Measurements from ENCODE around the gene ACVR1C. TPM values are rescaled to one million over a fixed set of nuclear protein-coding genes. Genes with fewer than 3 reads are reported as not detected.

The ACVR1C gene
- 1 to 10 TPM; 1.2 to 2.4 TPM for total RNA-seq

GRCh38 chr2:157628477-157629415 lies at the start of gene ACVR1C:
ACVR1C (minus strand) TSS chr2:157628864; CDS start chr2:157628644, 220 bp downstream.
- ATAC-seq (peak; percentile 90), DNase-seq (peak; percentile 81)
- Mint-ChIP-seq H3K9me3 (ENCODE audit: low read depth) (no peaks in the 10 kb centered on the region), H3K27me3 (peaks cover 19% of the 10 kb centered on the region), H3K27ac (peak within 1 kb of the TSS; percentile 73), H3K4me1 (peaks cover 32% of the 10 kb centered on the region), H3K4me3 (peak within 1 kb of the TSS; percentile 79), H3K36me3 (peaks cover 4% of the 10 kb centered on the region)
- CTCF ChIA-PET = interaction anchor here (0.6 to 5.9 kb wide), 46 partner anchors 9 to 395 kb away, joined by 3 to 36 read pairs (median 4); partner anchors contain the start of gene ACVR1

GRCh38 chr2:157677941-157678340 lies 49.3 kb upstream of the ACVR1C start:
- DNase-seq = no peak
- no peaks in the 10 kb centered on the region for H3K27me3 Mint-ChIP-seq
- H3K4me3 Mint-ChIP-seq = no peak overlapping the region
- H3K4me1 Mint-ChIP-seq = no peaks in the 10 kb centered on the region
- H3K27ac Mint-ChIP-seq = no peak overlapping the region
- no peaks in the 10 kb centered on the region for H3K36me3 Mint-ChIP-seq
- H3K9me3 Mint-ChIP-seq (ENCODE audit: low read depth) = no peaks in the 10 kb centered on the region
- CTCF ChIA-PET = no interaction called here
- ATAC-seq = no peak

- Mint-ChIP-seq H3K4me3 (no peak overlapping the region), H3K4me1 (no peaks in the 10 kb centered on the region)
- CTCF ChIA-PET = no interaction called here
These were observed 43.5 kb upstream of the ACVR1C start for GRCh38 chr2:157672129-157672528.

GRCh38 chr2:157662401-157662800 lies 33.7 kb upstream of the ACVR1C start:
- H3K4me3 Mint-ChIP-seq = no peak overlapping the region
- H3K9me3 Mint-ChIP-seq (ENCODE audit: low read depth) = no peaks in the 10 kb centered on the region
- CTCF ChIA-PET = no interaction called here
- no peak overlapping the region for H3K27ac Mint-ChIP-seq
- no peaks in the 10 kb centered on the region for H3K27me3 Mint-ChIP-seq
- ATAC-seq = no peak
- no peaks in the 10 kb centered on the region for H3K36me3 Mint-ChIP-seq
- no peak for DNase-seq
- H3K4me1 Mint-ChIP-seq = no peaks in the 10 kb centered on the region

More at GRCh38 chr2:157672129-157672528, 43.5 kb upstream of the ACVR1C start:
- no peaks in the 10 kb centered on the region for H3K36me3 Mint-ChIP-seq
- DNase-seq (no peak), ATAC-seq (no peak)
- no peaks in the 10 kb centered on the region for H3K27me3 Mint-ChIP-seq
- H3K27ac Mint-ChIP-seq = no peak overlapping the region
- H3K9me3 Mint-ChIP-seq (ENCODE audit: low read depth) = no peaks in the 10 kb centered on the region

- H3K4me3 Mint-ChIP-seq = no peak overlapping the region
- no peaks in the 10 kb centered on the region for H3K36me3 Mint-ChIP-seq
- no peaks in the 10 kb centered on the region for H3K4me1 Mint-ChIP-seq
- DNase-seq = no peak
- ATAC-seq = no peak
- H3K27me3 Mint-ChIP-seq = no peaks in the 10 kb centered on the region
- H3K27ac Mint-ChIP-seq = no peak overlapping the region
- CTCF ChIA-PET = no interaction called here
- no peaks in the 10 kb centered on the region for H3K9me3 Mint-ChIP-seq (ENCODE audit: low read depth)
These were observed 33.1 kb upstream of the ACVR1C start for GRCh38 chr2:157661776-157662175.

GRCh38 chr2:157657858-157658257 lies 29.2 kb upstream of the ACVR1C start:
- CTCF ChIA-PET = no interaction called here
- H3K4me1 Mint-ChIP-seq = no peaks in the 10 kb centered on the region
- no peak overlapping the region for H3K4me3 Mint-ChIP-seq
- ATAC-seq (no peak), DNase-seq (no peak)
- no peaks in the 10 kb centered on the region for H3K36me3 Mint-ChIP-seq
- no peak overlapping the region for H3K27ac Mint-ChIP-seq
- no peaks in the 10 kb centered on the region for H3K27me3 Mint-ChIP-seq
- no peaks in the 10 kb centered on the region for H3K9me3 Mint-ChIP-seq (ENCODE audit: low read depth)

GRCh38 chr2:157657101-157657500 lies 28.4 kb upstream of the ACVR1C start:
- ATAC-seq = no peak
- Mint-ChIP-seq H3K36me3 (no peaks in the 10 kb centered on the region), H3K9me3 (ENCODE audit: low read depth) (no peaks in the 10 kb centered on the region), H3K4me1 (no peaks in the 10 kb centered on the region), H3K27me3 (no peaks in the 10 kb centered on the region), H3K27ac (no peak overlapping the region), H3K4me3 (no peak overlapping the region)
- no peak for DNase-seq
- CTCF ChIA-PET = interaction anchor here (1.1 kb wide), 1 partner anchor 354 kb away, joined by 3 read pairs; no protein-coding TSS in a partner anchor

GRCh38 chr2:157644776-157645175 lies 16.1 kb upstream of the ACVR1C start:
- DNase-seq = no peak
- no peaks in the 10 kb centered on the region for H3K4me1 Mint-ChIP-seq
- no peaks in the 10 kb centered on the region for H3K9me3 Mint-ChIP-seq (ENCODE audit: low read depth)
- H3K36me3 Mint-ChIP-seq = no peaks in the 10 kb centered on the region
- no peak for ATAC-seq
- H3K27me3 Mint-ChIP-seq = peaks cover 2% of the 10 kb centered on the region
- no peak overlapping the region for H3K4me3 Mint-ChIP-seq
- CTCF ChIA-PET = interaction anchor here (3.0 kb wide), 1 partner anchor 16 kb away, joined by 11 read pairs; the partner anchor contains the start of gene ACVR1C
- no peak overlapping the region for H3K27ac Mint-ChIP-seq

GRCh38 chr2:157631861-157632260 lies 3.2 kb upstream of the ACVR1C start:
- CTCF ChIA-PET = no interaction called here
- ATAC-seq (no peak), DNase-seq (no peak)
- Mint-ChIP-seq H3K4me3 (no peak overlapping the region), H3K9me3 (ENCODE audit: low read depth) (no peaks in the 10 kb centered on the region), H3K4me1 (peaks cover 13% of the 10 kb centered on the region), H3K36me3 (no peaks in the 10 kb centered on the region), H3K27ac (no peak overlapping the region), H3K27me3 (peaks cover 21% of the 10 kb centered on the region)

GRCh38 chr2:157627594-157628476 lies 829 bp downstream of the ACVR1C start:
- H3K36me3 Mint-ChIP-seq = peaks cover 4% of the 10 kb centered on the region
- peak; percentile 54 for DNase-seq
- no peaks in the 10 kb centered on the region for H3K9me3 Mint-ChIP-seq (ENCODE audit: low read depth)
- peak overlapping the region; percentile 16 for H3K27ac Mint-ChIP-seq
- peaks cover 19% of the 10 kb centered on the region for H3K27me3 Mint-ChIP-seq
- H3K4me1 Mint-ChIP-seq = peaks cover 32% of the 10 kb centered on the region
- CTCF ChIA-PET = interaction anchor here (0.6 to 5.9 kb wide), 27 partner anchors 8 to 396 kb away, joined by 3 to 36 read pairs (median 6); partner anchors contain the start of gene ACVR1
- peak; percentile 20 for ATAC-seq
- peak overlapping the region; percentile 79 for H3K4me3 Mint-ChIP-seq

- H3K27me3 Mint-ChIP-seq = peaks cover 20% of the 10 kb centered on the region
- CTCF ChIA-PET = interaction anchor here (0.8 to 5.9 kb wide), 4 partner anchors 9 to 133 kb away, joined by 3 to 29 read pairs (median 4); no protein-coding TSS in a partner anchor
- H3K36me3 Mint-ChIP-seq = peaks cover 10% of the 10 kb centered on the region
- H3K9me3 Mint-ChIP-seq (ENCODE audit: low read depth) = peaks cover 10% of the 10 kb centered on the region
- DNase-seq = no peak
- ATAC-seq = peak; percentile 15
- H3K27ac Mint-ChIP-seq = peak overlapping the region; percentile 68
- peak overlapping the region; percentile 40 for H3K4me3 Mint-ChIP-seq
- peaks cover 32% of the 10 kb centered on the region for H3K4me1 Mint-ChIP-seq
These were observed 3.4 kb downstream of the ACVR1C start for GRCh38 chr2:157625296-157625695.

- CTCF ChIA-PET = interaction anchor here (1.0 to 1.9 kb wide), 2 partner anchors 8 to 9 kb away, joined by 3 to 11 read pairs; partner anchors contain the start of gene ACVR1C
These were observed 7.7 kb downstream of the ACVR1C start for GRCh38 chr2:157620956-157621355.

GRCh38 chr2:157611726-157612125 lies 16.9 kb downstream of the ACVR1C start:
- Mint-ChIP-seq H3K4me1 (peaks cover 25% of the 10 kb centered on the region), H3K4me3 (no peak overlapping the region), H3K27me3 (peaks cover 6% of the 10 kb centered on the region), H3K27ac (no peak overlapping the region), H3K36me3 (peaks cover 19% of the 10 kb centered on the region), H3K9me3 (ENCODE audit: low read depth) (peaks cover 3% of the 10 kb centered on the region)
- ATAC-seq (no peak), DNase-seq (no peak)
- CTCF ChIA-PET = interaction anchor here (1.0 to 1.5 kb wide), 2 partner anchors 9 to 17 kb away, joined by 3 to 5 read pairs; partner anchors contain the start of gene ACVR1C

More at GRCh38 chr2:157620956-157621355, 7.7 kb downstream of the ACVR1C start:
- Mint-ChIP-seq H3K9me3 (ENCODE audit: low read depth) (peaks cover 10% of the 10 kb centered on the region), H3K27ac (no peak overlapping the region), H3K4me3 (no peak overlapping the region), H3K36me3 (peaks cover 10% of the 10 kb centered on the region), H3K4me1 (peaks cover 15% of the 10 kb centered on the region), H3K27me3 (peaks cover 13% of the 10 kb centered on the region)
- ATAC-seq (no peak), DNase-seq (no peak)

Measured in activated CD8-positive, alpha-beta memory T cell treated with anti-CD3 and anti-CD28 coated beads, Interleukin-2, amount 10 ng/mL, durations not matched to agents 7 days and 5 days (primary cell).